NCI-H187 (cell line): ENCODE results near the gene FHOD3.

Experiments used
- DNase-seq, 2 experiments: peaks; one replicate each; lab custom pipeline; 2025; lab: John Stamatoyannopoulos, UW

FHOD3 gene

DNA sequence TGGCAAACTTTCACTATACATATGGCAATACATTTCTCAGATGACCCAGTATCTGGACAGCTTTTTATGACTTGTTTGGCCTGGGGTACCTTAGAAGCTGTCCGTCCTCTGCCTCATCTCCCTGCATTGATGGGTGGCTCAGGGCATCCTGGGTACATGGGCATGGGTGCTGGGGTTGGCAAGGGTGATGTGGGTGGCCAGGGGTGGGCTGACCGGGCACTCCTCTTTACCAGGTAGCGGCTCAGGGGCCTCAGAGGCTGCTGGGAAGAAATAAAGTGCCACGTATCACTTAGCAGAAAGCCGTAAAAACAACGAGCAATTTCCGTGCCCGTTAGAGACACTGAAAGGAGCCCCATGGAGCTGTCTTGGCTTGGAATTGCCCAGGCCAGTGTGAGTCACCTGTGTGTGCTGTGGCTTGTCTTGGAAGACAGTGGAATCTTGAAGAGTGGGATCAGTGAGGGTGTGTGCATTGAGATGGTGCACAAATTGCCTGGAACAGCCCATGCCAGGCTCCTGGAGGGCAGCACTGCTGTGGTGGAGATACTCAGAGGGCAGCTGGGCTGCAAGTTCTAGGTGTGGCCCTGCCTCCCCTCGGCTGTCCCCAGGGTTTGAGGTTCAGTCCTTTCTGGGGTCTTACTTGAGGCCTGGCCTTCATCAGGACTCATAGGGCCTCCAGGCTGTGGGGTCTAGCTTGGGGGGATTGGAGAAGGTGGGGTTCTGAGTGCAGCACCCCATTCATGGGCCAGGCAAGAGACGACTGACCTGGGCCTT is 88.8 kb downstream of the FHOD3 start:
- no peak for DNase-seq

- no peak for DNase-seq
Observed at GRCh38 chr18:36387310-36387709, 89.8 kb downstream of the FHOD3 start.

- no peak for DNase-seq
Observed at GRCh38 chr18:36388310-36388709, 90.8 kb downstream of the FHOD3 start.

DNA sequence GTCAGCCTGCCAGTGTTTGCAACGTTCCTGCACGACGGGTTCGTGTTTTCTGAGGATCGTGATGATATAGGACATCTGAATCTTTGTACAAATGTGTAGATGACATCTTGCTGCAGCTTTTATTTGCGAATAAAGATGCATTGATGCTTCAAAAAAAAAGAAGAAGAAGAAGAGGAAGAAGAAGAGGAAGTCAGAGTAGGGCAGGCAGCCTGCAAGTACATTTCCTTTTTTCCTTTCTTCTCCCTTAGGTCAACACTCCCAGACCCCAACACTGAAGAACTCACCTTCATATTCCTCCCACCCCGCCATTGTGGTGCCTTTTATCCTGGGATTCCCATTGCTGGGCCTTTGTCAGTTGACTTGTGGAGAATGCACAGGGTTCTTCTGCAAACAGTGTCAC is 91.5 kb downstream of the FHOD3 start:
- DNase-seq = no peak

- DNase-seq = no peak
Observed at GRCh38 chr18:36389811-36390581, 92.5 kb downstream of the FHOD3 start.

DNA sequence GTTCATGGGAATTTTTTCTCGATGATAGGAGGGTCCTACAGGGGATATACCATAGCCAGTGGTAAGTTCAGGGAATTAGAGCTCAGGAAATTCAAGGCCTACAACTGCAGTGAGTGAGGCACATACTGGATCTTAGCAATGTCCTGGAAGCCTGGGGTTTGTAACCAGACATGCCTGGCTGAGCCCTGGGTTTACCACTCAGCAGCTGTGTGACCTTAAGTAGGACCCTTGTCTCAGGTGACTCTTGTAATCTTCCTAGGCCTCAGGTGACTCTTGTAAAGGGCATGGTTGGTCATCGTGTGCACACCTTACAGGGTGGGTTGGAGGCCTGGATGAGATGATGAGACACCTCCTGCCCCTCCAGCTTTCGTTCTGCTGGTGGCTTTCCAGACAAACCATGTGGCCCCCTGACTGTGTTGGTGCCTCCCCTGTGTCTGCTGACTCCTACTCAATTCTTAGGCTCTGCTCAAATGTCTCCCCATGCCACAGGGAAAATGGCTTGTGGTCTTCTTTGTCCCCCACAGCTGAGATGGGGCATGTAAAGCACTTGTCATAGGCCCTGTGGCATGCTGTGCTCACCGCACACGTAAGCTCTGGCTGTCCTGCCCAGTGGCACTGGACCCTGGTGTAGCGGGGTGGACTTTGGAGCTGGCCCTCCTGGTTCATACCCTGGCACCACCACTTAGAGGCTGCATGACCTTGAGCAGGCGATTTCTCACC is 94.1 kb downstream of the FHOD3 start:
- no peak for DNase-seq

DNA sequence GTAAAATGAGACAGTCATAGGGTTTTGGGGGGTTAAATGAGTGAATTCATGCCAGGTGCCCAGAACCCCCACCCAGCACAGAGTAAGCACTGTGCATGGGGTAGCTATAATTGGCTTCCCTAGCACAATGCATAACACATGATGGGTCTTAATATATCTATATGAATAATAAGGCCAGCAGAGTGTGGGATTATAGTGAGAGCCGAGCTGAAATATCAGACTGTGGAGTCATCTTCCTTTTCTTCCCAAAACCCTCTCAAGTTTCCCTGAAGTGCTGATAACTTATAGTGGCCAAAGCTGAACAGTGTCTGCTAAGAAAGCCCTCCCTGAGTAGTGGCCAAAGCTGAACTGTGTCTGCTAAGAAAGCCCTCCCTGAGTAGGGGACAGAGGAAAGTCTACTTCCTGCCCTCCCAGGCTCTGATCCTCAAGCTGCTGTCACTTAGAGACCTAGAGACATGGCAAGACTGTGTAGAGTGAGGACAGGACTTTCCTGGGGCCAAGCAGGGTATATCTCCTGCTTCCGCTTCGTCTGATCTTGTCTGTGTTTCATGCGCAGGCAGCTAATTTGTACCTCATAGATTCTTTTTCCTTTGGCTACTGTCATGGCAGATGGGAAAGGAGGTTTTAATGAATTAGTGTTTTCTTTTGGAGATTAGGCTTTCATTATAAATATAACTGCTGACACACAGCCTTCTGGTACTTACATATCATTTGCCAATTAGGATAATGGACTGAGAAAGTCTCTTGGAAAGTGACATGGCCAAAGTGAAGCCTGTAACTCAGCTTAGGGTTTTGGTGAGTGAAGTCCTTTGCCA is 94.9 kb downstream of the FHOD3 start:
- no peak for DNase-seq

DNA sequence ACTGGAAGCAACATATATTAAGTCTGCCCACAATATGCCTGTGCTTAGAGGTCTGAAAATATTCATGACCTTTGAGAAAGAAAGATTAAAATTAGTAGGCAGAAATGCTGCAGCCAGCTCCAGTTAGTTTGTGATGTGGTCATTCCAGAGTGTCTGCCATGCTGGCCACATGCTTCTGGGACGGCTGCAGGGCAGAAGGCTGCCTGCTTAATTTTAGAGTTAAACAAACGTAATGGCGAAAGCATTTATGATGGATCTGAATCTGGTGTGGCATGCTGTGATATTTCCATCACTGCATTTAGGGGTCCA is 95.4 kb downstream of the FHOD3 start:
- DNase-seq = no peak

DNA sequence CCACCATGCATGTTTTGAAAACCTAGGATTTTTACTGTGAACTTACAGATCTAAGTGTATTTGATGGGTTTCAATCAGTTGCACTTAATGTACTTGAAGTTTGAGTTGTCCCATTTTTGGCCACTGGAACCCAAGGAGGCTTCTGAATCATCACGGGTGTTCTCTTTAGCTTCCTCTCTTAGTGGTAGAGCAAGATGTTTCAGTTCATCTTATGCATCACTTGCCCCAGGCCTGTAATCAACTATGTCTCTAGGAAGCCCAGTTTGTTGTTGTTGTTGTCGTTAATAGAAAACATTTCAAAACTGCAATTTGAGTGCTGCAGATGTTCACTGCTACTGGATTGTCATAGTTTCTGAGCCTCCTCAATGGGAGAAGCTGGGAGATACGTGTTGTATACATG is 97.0 kb downstream of the FHOD3 start:
- no peak for DNase-seq

GRCh38 chr18:36396190-36396589 is 98.7 kb downstream of the FHOD3 start:
- no peak for DNase-seq

DNA sequence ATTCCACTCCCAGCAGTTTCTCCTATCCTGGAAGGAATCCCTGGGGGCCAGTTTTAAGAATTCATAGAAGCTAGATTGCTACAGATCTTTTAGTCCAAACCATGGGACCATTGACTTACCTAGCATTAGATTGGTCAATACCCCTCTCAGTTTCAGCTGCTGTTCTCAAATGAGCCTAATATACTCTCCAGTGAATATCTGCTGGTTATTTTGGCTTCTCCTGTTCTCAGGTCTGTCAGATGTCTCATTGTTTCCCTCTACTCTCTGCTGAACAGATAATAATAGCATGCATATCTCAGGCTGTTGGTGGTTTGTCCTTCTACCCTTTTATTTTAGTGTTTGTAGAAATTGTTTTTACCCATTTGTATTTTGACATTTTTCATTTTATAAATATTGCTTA is 99.5 kb downstream of the FHOD3 start:
- DNase-seq = no peak

- no peak for DNase-seq
Observed at GRCh38 chr18:36398419-36398818, 100.9 kb downstream of the FHOD3 start.

- no peak for DNase-seq
Observed at GRCh38 chr18:36399055-36399454, 101.5 kb downstream of the FHOD3 start.

DNA sequence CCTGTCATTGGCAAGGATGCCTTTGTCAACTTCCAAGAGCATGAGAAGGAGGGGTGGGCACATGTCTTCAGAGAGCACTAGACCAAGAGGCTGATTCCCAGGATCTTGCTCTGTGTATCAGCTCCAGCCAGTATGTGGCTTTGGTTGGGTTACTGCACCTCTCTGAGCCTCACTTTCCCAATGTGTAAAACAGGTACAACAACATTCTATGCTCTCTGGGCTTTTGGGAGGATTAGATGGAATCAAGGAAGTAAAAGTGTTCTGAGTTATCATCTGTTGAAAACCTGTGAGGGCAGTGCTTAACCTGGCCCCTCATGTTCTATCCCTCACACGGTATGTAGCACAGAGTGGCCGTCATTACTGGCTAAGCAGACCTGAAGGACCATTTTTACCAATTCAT is 103.9 kb downstream of the FHOD3 start:
- DNase-seq = no peak

DNA sequence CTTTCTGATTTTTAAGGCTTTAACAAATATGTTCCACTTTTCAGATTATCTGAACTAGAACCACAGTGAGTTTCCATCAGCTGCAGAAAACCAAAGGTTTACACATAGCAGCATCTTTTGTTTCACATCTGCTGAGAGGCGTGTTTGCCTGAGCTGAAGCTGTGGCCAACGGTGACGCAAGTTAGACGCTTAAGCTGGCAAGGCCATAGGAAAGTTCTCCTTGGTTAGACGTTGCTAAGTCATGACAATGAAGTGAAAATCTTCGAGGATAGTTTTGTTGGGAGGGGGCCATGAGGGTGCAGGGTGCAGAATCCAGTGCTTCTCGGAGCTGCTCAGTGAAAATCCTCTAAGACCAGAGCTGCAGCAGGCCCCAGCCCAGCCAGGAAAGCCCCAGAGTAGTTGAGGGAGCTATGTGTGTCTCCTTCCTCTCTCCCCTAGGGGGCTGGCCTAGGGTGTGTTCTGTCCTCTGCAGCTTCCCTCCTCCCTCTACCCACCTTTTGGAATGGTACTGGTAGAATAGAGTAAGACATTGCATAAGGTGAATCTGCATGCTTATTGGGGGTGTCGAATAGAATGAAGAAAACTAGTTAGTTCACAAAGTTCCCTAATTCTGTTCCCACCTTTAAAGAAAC is 105.4 kb downstream of the FHOD3 start:
- DNase-seq = no peak

GRCh38 chr18:36403896-36404820 is 106.6 kb downstream of the FHOD3 start:
- no peak for DNase-seq

DNA sequence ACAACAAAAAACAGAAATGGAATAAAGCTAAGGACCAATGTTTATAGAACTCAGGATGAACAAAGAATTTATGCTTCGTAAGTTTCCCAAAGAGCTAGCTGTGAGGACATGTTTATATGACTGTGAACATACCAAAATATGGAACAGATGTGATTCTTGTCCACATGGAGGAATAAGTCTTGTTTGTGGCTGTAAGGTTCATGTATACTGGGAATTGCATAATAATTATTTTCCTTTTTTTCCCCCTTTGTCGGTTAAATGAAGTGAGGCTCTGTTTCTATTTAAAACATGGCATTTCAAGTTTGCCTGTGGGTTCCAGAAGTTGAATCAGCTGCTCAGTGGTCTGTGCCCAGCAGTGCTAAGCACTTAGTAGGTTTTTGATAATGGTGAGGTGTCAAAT is 108.1 kb downstream of the FHOD3 start:
- DNase-seq = no peak

DNA sequence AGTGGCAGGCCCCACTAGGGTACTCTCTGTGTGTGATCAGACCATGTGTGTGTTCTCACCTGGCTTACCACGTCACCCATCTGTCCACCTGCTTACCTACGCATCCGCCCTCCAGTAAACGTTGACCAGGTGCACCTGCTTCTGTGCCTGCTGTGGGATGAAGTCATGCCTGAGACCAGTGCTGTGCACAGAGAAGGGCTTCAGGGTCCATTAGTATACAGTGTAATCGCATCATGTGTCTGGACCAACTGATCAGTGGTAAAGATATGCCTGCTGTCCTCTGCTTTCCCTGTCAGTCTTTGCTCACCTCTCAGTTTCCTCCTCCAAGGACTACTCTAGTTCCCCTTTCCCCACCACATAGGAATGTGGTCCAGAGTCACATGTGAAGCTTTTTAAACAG is 109.3 kb downstream of the FHOD3 start:
- no peak for DNase-seq

- DNase-seq = no peak
Observed at GRCh38 chr18:36408606-36409005, 111.1 kb downstream of the FHOD3 start.

DNA sequence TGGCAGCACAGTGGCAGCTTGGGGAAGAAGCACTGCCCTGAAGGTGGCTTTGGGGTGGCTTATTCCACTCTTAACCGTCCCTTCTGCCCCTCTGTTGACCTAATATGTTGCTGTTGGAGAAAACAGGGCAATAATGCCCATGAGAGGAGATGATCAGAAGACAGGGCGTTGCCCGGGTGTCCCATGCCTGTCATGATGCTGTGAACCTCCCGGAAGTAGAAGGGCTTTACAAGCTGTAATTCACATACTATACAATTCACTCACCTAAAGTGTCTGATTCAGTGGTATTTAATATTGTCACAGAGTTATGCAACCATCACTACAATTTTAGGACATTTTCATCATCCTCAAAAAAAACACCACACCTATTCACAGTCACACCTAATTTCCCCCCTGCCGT is 112.3 kb downstream of the FHOD3 start:
- DNase-seq = no peak

DNA sequence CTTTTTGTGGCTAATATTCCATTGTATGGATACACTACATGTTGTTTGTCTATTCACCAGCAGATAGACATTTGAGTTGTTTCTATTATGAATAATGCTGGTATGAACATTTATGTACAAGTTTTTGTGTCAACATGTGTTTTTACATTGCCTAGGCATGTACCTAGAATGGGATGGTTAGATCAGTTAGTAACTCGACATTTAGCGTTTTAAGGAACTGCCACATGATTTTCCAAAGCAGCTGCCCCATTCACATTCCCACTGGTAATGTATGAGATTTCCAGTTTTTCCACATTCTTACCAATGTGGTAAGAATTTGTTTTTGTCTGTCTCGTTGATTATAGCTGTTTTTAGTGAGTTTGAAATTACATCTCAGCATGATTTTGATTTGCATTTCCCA is 112.8 kb downstream of the FHOD3 start:
- no peak for DNase-seq
